ENCODE results near the gene GPC6.

Gene GPC6

GRCh38 chr13:93460005-93460404 is 233.4 kb downstream of the GPC6 start:
- no peak overlapping the region for H3K4me2 ChIP-seq (ENCODE audit: low read depth, low read length, poor library complexity, severe bottlenecking)
- H3K27ac ChIP-seq (ENCODE audit: low read depth, low read length): no peak overlapping the region
- H3K79me2 ChIP-seq (ENCODE audit: insufficient read depth, low read length): no peaks in the 10 kb centered on the region
- no peaks in the 10 kb centered on the region for H4K20me1 ChIP-seq (ENCODE audit: low read depth, low read length)
- H3K27me3 ChIP-seq (ENCODE audit: low read length): no peaks in the 10 kb centered on the region
- H3K4me3 ChIP-seq (ENCODE audit: insufficient read depth, low read length, poor library complexity, severe bottlenecking): no peak overlapping the region
- no peaks in the 10 kb centered on the region for H3K9me3 ChIP-seq (ENCODE audit: insufficient read depth, low read length)
- H2AFZ ChIP-seq (ENCODE audit: low read depth, low read length, severe bottlenecking): no peak overlapping the region
- no peaks in the 10 kb centered on the region for H3K9me2 ChIP-seq (replicated peaks; ENCODE audit: insufficient read depth, low read length)
- H3K9ac ChIP-seq (ENCODE audit: low read length): no peak overlapping the region
- TF ChIP-seq EZH2phosphoT487 (conservative IDR thresholded peaks at IDR 0.05; ENCODE audit: low read length): no peak
- TF ChIP-seq, protein P1, sequence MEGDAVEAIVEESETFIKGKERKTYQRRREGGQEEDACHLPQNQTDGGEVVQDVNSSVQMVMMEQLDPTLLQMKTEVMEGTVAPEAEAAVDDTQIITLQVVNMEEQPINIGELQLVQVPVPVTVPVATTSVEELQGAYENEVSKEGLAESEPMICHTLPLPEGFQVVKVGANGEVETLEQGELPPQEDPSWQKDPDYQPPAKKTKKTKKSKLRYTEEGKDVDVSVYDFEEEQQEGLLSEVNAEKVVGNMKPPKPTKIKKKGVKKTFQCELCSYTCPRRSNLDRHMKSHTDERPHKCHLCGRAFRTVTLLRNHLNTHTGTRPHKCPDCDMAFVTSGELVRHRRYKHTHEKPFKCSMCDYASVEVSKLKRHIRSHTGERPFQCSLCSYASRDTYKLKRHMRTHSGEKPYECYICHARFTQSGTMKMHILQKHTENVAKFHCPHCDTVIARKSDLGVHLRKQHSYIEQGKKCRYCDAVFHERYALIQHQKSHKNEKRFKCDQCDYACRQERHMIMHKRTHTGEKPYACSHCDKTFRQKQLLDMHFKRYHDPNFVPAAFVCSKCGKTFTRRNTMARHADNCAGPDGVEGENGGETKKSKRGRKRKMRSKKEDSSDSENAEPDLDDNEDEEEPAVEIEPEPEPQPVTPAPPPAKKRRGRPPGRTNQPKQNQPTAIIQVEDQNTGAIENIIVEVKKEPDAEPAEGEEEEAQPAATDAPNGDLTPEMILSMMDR (IDR thresholded peaks at IDR 0.05; ENCODE audit: insufficient read depth, low read length, poor library complexity, severe bottlenecking): no peak
- no peaks in the 10 kb centered on the region for H3F3A ChIP-seq (ENCODE audit: insufficient read depth)
- no peaks in the 10 kb centered on the region for H3K36me3 ChIP-seq (ENCODE audit: low read length)

DNA sequence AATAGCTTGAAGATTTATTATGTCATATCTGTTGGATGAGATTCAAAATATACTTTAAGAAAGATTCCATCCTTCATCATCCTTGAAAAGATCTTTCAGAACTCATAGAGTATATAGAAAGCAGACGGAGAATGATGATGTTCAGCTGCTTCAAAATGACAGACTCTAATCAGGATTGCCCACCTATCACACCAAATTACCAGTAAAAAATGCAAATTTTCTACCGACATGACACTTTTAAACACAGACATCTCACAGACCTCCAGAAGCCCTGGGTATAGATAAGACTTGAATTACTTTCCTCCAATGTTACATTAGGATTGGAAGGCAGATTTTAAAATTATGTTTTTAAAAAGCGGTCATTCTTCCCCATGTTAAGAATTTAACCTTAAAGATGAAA is 235.5 kb downstream of the GPC6 start:
- no peaks in the 10 kb centered on the region for H3K27me3 ChIP-seq (ENCODE audit: low read length)
- H3K9me3 ChIP-seq (ENCODE audit: insufficient read depth, low read length): no peaks in the 10 kb centered on the region
- H2AFZ ChIP-seq (ENCODE audit: low read depth, low read length, severe bottlenecking): no peak overlapping the region
- no peak overlapping the region for H3K4me3 ChIP-seq (ENCODE audit: insufficient read depth, low read length, poor library complexity, severe bottlenecking)
- no peaks in the 10 kb centered on the region for H3K79me2 ChIP-seq (ENCODE audit: insufficient read depth, low read length)
- H3K27ac ChIP-seq (ENCODE audit: low read depth, low read length): no peak overlapping the region
- H3K9ac ChIP-seq (ENCODE audit: low read length): no peak overlapping the region
- TF ChIP-seq, protein P1 (IDR thresholded peaks at IDR 0.05; ENCODE audit: insufficient read depth, low read length, poor library complexity, severe bottlenecking): no peak
- TF ChIP-seq EZH2phosphoT487 (conservative IDR thresholded peaks at IDR 0.05; ENCODE audit: low read length): no peak
- H3K36me3 ChIP-seq (ENCODE audit: low read length): no peaks in the 10 kb centered on the region
- no peak overlapping the region for H3K4me2 ChIP-seq (ENCODE audit: low read depth, low read length, poor library complexity, severe bottlenecking)
- H3K9me2 ChIP-seq (replicated peaks; ENCODE audit: insufficient read depth, low read length): no peaks in the 10 kb centered on the region
- H3F3A ChIP-seq (ENCODE audit: insufficient read depth): no peaks in the 10 kb centered on the region
- no peaks in the 10 kb centered on the region for H4K20me1 ChIP-seq (ENCODE audit: low read depth, low read length)

DNA sequence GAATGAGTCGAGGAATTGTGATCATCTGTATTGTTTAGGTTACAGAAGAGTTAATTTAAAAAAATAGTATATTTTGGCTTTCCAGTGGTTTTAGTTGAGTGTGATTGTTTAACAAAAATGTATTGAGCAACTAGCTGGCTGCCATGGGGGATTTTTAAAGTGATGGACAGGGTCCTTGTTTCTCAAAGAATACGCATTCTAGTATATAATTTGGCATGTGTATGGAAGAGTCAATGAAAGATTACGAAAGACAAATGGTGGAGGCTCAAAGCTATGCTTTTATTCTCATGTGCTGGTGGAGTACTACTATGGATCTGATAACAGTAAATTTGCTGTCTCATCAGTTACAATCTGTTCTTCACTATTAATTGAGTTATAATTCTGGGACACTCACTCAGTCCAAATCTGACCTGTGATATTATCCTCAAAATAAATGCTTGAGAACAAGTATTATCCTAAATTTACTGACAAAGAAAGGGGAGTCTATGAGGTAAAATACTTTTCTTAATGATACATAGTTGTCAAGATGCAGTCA is 240.0 kb downstream of the GPC6 start:
- no peak for TF ChIP-seq EZH2phosphoT487 (conservative IDR thresholded peaks at IDR 0.05; ENCODE audit: low read length)
- TF ChIP-seq, protein P1 (IDR thresholded peaks at IDR 0.05; ENCODE audit: insufficient read depth, low read length, poor library complexity, severe bottlenecking): no peak
- Histone ChIP-seq H3K36me3 (ENCODE audit: low read length) (no peaks in the 10 kb centered on the region), H4K20me1 (ENCODE audit: low read depth, low read length) (no peaks in the 10 kb centered on the region), H3K4me3 (ENCODE audit: insufficient read depth, low read length, poor library complexity, severe bottlenecking) (no peak overlapping the region), H3K27me3 (ENCODE audit: low read length) (no peaks in the 10 kb centered on the region), H3K9me3 (ENCODE audit: insufficient read depth, low read length) (no peaks in the 10 kb centered on the region), H3K9me2 (replicated peaks; ENCODE audit: insufficient read depth, low read length) (no peaks in the 10 kb centered on the region), H2AFZ (ENCODE audit: low read depth, low read length, severe bottlenecking) (no peak overlapping the region), H3F3A (ENCODE audit: insufficient read depth) (no peaks in the 10 kb centered on the region), H3K9ac (ENCODE audit: low read length) (no peak overlapping the region), H3K4me2 (ENCODE audit: low read depth, low read length, poor library complexity, severe bottlenecking) (no peak overlapping the region), H3K79me2 (ENCODE audit: insufficient read depth, low read length) (no peaks in the 10 kb centered on the region), H3K27ac (ENCODE audit: low read depth, low read length) (no peak overlapping the region)
